ENCODE measurements around the gene PCDHB11. TPM values are rescaled to one million over a fixed set of nuclear protein-coding genes. Genes with fewer than 3 reads are reported as not detected.
"Not testable (repeated sequence)": the region's sequence is repeated elsewhere in the genome, so short reads cannot be mapped to it uniquely, and the experiment has no call there.

PCDHB11 gene
- total and polyA plus RNA-seq, 9 of the 15 experiments (the other 6 are each of a cell fraction or from before 2014, with no cell fraction given), result not detected

GRCh38 chr5:141155540-141156374 is 43.7 kb upstream of the PCDHB11 start:
- Histone ChIP-seq H3K36me3 (ENCODE audit: control insufficient read depth, insufficient read depth, low read length) (no peaks in the 10 kb centered on the region), H3K4me2 (ENCODE audit: insufficient read depth, low read length) (no peak overlapping the region), H3K9ac (ENCODE audit: insufficient read depth in 1 of 2, low read depth in 2 of 2, low read length in 2 of 2) (no peak overlapping the region), H3K9me1 (ENCODE audit: control insufficient read depth, insufficient read depth, low read length) (no peaks in the 10 kb centered on the region), H3K9me3 (replicated peaks; ENCODE audit: control insufficient read depth, insufficient read depth, low read depth, low read length) (no peaks in the 10 kb centered on the region), H2AFZ (ENCODE audit: low read depth, low read length) (no peak overlapping the region), H3K4me3 (no peak overlapping the region), H3K27ac (ENCODE audit: extremely low read depth, low read depth, low read length) (no peak overlapping the region), H3K27me3 (ENCODE audit: control insufficient read depth in 2 of 2, insufficient read depth in 2 of 2, low read length in 2 of 2) (peaks cover 0 to 8% of the 10 kb centered on the region in 2 experiments; a peak in 2 of 5 replicates), H3K79me2 (ENCODE audit: control insufficient read depth, insufficient read depth, low read length) (no peaks in the 10 kb centered on the region), H4K20me1 (replicated peaks; ENCODE audit: control insufficient read depth, insufficient read depth, low read length) (no peaks in the 10 kb centered on the region), H3K4me1 (replicated peaks in 1 of 2; ENCODE audit: control insufficient read depth in 2 of 2, insufficient read depth in 2 of 2, low read length in 2 of 2) (no peaks in the 10 kb centered on the region)
- POLR2A ChIA-PET, result no interaction called here
- WGBS (ENCODE audit: insufficient coverage, low coverage, missing lambda C conversion rate), result under 1% methylated on average over 21 of the region's 21 CpGs
- FAIRE-seq, result no peak
- no TSS peak for BruUV-seq (replicated peaks)
- in situ Hi-C loops (cut with MboI) (no loop called here), intact Hi-C loops (cut with micrococcal nuclease) (no loop called here)
- ATAC-seq, result peak; percentile 71
- peak in 1 of 4 experiments; percentile 7 for DNase-seq (ENCODE audit: extremely low read depth in 1 of 4, low spot score in 3 of 4)
- CTCF ChIA-PET (ENCODE audit: low intra/inter-chr PET ratio), result no interaction called here
- TF ChIP-seq CTCF (IDR thresholded peaks at IDR 0.05 in 2 of 3, conservative IDR thresholded peaks at IDR 0.05 in 1 of 3; ENCODE audit: insufficient read depth in 2 of 3, low read depth in 1 of 3, low read length in 3 of 3), result peak; percentile 18 to 39 (median 29); a peak in 4 of 6 replicates
- no peak for TF ChIP-seq RBM17 (IDR thresholded peaks at IDR 0.05; ENCODE audit: borderline replicate concordance, low read depth, low read length)
- TF ChIP-seq CTBP1 (IDR thresholded peaks at IDR 0.05; ENCODE audit: borderline replicate concordance), result no peak
- TF ChIP-seq ETV1 (tag; conservative IDR thresholded peaks at IDR 0.05; ENCODE audit: low read depth), result no peak
- TF ChIP-seq MCM3 (IDR thresholded peaks at IDR 0.05), result no peak

- in situ Hi-C loops (cut with MboI); H3K27ac ChIP-seq (ENCODE audit: extremely low read depth, low read depth, low read length); FAIRE-seq; intact Hi-C loops (cut with micrococcal nuclease); H3K9ac ChIP-seq (ENCODE audit: insufficient read depth in 1 of 2, low read depth in 2 of 2, low read length in 2 of 2); H3K4me2 ChIP-seq (ENCODE audit: insufficient read depth, low read length); ATAC-seq; H3K79me2 ChIP-seq (ENCODE audit: control insufficient read depth, insufficient read depth, low read length); POLR2A ChIA-PET; H2AFZ ChIP-seq (ENCODE audit: low read depth, low read length); H3K9me1 ChIP-seq (ENCODE audit: control insufficient read depth, insufficient read depth, low read length); H3K27me3 ChIP-seq (ENCODE audit: control insufficient read depth in 2 of 2, insufficient read depth in 2 of 2, low read length in 2 of 2); DNase-seq (ENCODE audit: extremely low read depth in 1 of 4, low spot score in 3 of 4); BruUV-seq (replicated peaks); H3K4me1 ChIP-seq (replicated peaks in 1 of 2; ENCODE audit: control insufficient read depth in 2 of 2, insufficient read depth in 2 of 2, low read length in 2 of 2); H3K36me3 ChIP-seq (ENCODE audit: control insufficient read depth, insufficient read depth, low read length); H4K20me1 ChIP-seq (replicated peaks; ENCODE audit: control insufficient read depth, insufficient read depth, low read length); H3K4me3 ChIP-seq; H3K9me3 ChIP-seq (replicated peaks; ENCODE audit: control insufficient read depth, insufficient read depth, low read depth, low read length); CTCF ChIA-PET (ENCODE audit: low intra/inter-chr PET ratio): not testable (repeated sequence)
- 4% methylated on average over 20 of the region's 38 CpGs for WGBS (ENCODE audit: insufficient coverage, low coverage, missing lambda C conversion rate)
Observed at GRCh38 chr5:141157356-141157755, 42.1 kb upstream of the PCDHB11 start.

GRCh38 chr5:141157901-141158300 is 41.5 kb upstream of the PCDHB11 start:
- H2AFZ ChIP-seq (ENCODE audit: low read depth, low read length); H4K20me1 ChIP-seq (replicated peaks; ENCODE audit: control insufficient read depth, insufficient read depth, low read length); CTCF ChIA-PET (ENCODE audit: low intra/inter-chr PET ratio); H3K4me1 ChIP-seq (replicated peaks in 1 of 2; ENCODE audit: control insufficient read depth in 2 of 2, insufficient read depth in 2 of 2, low read length in 2 of 2); ATAC-seq; BruUV-seq (replicated peaks); in situ Hi-C loops (cut with MboI); H3K36me3 ChIP-seq (ENCODE audit: control insufficient read depth, insufficient read depth, low read length); H3K27ac ChIP-seq (ENCODE audit: extremely low read depth, low read depth, low read length); H3K4me3 ChIP-seq; intact Hi-C loops (cut with micrococcal nuclease); H3K4me2 ChIP-seq (ENCODE audit: insufficient read depth, low read length); H3K27me3 ChIP-seq (ENCODE audit: control insufficient read depth in 2 of 2, insufficient read depth in 2 of 2, low read length in 2 of 2); H3K9me1 ChIP-seq (ENCODE audit: control insufficient read depth, insufficient read depth, low read length); H3K79me2 ChIP-seq (ENCODE audit: control insufficient read depth, insufficient read depth, low read length); FAIRE-seq; H3K9ac ChIP-seq (ENCODE audit: insufficient read depth in 1 of 2, low read depth in 2 of 2, low read length in 2 of 2); DNase-seq (ENCODE audit: extremely low read depth in 1 of 4, low spot score in 3 of 4); POLR2A ChIA-PET; H3K9me3 ChIP-seq (replicated peaks; ENCODE audit: control insufficient read depth, insufficient read depth, low read depth, low read length): not testable (repeated sequence)
- WGBS (ENCODE audit: insufficient coverage, low coverage, missing lambda C conversion rate), result 2% methylated on average over 9 of the region's 28 CpGs
